GM19455 (cell line): ENCODE measurements around the gene MBOAT2.
A peak's percentile ranks its signal among the peaks of the same experiment; 100 is the strongest.
"Not testable (repeated sequence)": the region's sequence is repeated elsewhere in the genome, so short reads cannot be mapped to it uniquely, and the experiment has no call there.

Experiments used
- ATAC-seq: cut with Tn5 transposase; IDR thresholded peaks from one replicate; pipeline ENCODE4 v1.9.1; 2021; ENCODE audit not compliant: unreplicated experiment

The MBOAT2 gene, protein sequence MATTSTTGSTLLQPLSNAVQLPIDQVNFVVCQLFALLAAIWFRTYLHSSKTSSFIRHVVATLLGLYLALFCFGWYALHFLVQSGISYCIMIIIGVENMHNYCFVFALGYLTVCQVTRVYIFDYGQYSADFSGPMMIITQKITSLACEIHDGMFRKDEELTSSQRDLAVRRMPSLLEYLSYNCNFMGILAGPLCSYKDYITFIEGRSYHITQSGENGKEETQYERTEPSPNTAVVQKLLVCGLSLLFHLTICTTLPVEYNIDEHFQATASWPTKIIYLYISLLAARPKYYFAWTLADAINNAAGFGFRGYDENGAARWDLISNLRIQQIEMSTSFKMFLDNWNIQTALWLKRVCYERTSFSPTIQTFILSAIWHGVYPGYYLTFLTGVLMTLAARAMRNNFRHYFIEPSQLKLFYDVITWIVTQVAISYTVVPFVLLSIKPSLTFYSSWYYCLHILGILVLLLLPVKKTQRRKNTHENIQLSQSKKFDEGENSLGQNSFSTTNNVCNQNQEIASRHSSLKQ

GRCh38 chr2:9003616-9004337 lies at the start of gene MBOAT2:
Gene MBOAT2, minus strand, starts transcription at chr2:9003684. Its CDS starts 70 bp downstream, at chr2:9003614.
- ATAC-seq: peak; percentile 81

DNA sequence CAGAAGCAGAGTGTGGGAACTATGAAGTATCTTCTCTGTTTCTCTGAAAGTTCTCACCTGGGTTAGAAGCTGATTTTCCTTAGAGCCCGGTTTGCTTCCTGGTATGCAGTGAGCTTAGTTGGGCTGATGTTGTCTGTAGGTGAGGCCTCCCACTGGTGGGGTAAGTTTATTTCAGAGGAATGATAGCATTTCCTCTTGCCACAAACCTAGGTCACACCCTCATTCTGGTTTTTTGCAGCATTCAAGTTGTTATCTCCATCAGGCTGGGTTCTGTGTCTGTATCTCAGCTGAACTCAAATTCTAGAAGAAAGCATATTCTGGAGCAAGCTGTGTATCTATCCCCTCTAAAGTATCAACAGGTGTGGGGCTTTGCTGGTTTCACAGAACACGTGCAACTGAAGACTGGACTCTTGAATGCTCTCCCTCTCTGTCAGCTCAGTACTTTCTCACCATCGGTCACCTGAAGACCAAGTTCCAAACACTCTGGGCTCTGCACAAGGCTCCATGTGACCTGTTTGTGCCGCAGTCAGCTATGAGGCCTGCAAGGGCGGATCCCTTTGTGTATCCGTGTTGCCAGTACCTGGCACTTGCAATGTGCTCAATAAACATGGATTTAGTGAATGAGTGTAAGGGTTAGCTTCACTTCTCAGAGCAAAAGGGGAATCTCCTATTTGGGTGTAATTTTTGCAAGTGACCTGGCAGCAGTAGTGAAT lies 49.5 kb upstream of the MBOAT2 start:
- ATAC-seq: no peak

- not testable (repeated sequence) for ATAC-seq
Observed at GRCh38 chr2:9051451-9051850, 48.0 kb upstream of the MBOAT2 start.

DNA sequence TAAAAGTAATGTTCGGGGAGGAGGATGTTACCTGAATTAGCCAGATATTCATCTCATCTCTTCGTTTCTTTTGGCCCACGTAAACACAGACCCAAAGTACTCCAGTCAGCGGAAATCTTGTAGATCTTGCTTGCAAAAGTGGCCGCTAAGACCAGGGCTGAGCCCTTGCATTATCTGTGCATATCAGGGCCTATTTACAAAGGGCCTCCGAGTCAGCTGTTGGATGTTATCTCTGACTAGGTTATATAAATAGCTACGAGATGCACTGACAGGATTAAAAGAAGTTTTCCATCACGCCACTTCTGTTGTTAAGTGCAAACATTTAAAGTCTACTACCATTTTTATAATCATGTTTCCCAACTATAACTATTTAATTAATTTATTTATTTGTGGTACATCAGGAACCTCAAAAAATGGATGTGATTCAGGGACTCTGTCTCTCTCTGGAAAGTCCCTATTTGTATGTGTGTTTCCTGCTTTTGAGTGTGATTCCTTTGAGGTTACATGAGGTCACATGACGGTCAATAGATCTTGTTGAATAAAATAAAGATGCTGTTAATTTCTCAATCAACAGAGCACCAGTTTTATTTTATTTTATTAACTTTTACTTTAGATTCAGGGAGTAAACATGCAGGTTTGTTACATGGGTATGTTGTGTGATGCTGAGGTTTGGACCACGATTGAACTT lies 46.8 kb upstream of the MBOAT2 start:
- ATAC-seq: no peak

DNA sequence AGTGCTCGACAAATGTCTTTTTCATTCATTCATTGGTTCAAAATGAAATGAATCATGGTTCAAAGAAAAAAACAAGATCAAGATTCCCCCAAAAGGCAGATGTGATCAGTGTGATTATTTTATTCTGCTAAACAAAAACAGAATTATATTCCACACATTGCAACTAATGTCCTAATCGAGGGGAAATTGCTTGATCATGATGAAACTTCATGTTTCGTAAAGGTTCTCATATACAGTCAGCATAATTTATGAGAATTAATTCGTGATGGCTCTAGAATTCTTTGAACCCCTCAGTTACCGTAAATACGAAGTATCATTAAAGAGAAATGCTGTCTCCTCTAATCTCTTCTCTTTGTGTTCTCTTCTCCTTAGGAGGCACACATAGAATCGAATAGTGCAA lies 42.1 kb upstream of the MBOAT2 start:
- no peak for ATAC-seq

GRCh38 chr2:9043491-9043890 lies 40.0 kb upstream of the MBOAT2 start:
- not testable (repeated sequence) for ATAC-seq

- ATAC-seq: no peak
Observed at GRCh38 chr2:9037166-9037565, 33.7 kb upstream of the MBOAT2 start.

DNA sequence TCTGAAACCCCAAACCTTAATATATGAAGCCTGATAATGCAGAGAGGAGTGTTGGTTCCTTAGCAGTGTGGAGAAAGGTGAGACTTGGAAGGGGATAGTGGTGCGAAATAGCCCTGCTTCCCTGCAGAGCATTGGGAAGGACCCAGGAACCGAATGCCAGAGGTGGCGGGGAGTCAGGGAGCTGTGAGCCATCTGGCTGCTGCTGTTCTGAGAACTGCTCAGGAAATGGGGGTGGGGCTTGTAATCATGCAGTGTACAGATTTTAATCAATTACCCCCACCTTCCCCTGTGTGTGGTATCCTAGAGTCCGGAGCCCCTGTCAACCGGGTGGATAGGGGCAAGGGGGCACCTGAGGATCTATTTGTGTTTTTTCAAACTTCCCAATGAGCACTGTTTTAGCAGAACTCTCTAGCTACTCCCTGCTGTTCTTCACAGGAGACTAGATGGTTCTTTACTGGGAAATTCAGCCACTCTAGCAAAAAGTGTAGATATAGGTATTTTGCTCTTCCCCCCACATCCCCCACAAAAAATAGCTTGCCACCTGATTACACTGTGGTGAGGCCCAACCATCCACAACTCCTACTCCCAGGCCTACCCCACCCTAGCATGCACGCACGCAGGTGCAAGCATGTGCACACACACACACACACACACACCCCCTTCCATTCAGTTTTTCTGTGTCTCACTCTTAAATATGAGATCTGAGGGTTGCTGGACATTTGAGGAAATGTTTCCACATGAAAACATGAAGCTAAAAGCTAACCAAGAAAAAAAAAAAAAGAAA lies 30.1 kb upstream of the MBOAT2 start:
- ATAC-seq: no peak

- ATAC-seq: no peak
Observed at GRCh38 chr2:9032536-9033255, 29.2 kb upstream of the MBOAT2 start.

- no peak for ATAC-seq
Observed at GRCh38 chr2:9032121-9032520, 28.6 kb upstream of the MBOAT2 start.

GRCh38 chr2:9031246-9031645 lies 27.8 kb upstream of the MBOAT2 start:
- ATAC-seq: no peak

DNA sequence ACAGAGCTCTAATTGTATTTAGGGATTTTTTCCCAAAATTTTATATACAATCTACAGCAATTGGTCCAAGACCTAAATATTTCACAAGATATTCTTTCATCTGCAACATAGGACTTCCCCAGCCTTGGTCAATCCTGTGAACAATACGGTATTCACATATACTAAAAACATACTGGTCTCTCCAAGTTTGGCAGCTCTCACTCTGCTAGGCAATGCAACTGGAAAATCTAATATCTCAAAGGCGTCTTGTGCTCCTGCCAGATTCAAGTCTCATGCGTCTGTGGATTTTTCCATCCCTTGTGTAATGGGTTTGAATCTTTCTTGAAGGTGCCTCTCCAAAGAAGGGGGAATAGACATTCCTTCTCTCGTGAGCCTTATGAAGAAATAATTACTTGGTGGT lies 27.4 kb upstream of the MBOAT2 start:
- no peak for ATAC-seq

- no peak for ATAC-seq
Observed at GRCh38 chr2:9030190-9030589, 26.7 kb upstream of the MBOAT2 start.

DNA sequence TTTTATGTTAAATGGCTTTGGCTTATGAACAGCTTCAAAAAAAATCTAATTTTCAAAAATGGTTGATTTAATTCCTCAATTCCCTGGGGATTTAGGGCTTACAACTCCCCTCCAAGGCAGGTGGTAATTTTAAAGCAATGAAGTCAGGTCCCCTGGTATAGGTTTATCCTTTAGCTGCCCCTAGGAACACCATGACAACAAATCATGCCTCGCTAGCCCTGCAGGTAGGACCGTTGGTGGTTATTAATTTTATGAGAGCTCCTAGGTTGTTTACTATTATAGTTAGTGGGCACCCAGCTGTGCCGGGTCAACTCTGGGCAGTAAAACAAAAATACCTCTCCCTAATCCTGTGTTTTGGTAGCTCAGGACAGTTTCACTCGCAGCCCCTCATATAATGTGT lies 26.2 kb upstream of the MBOAT2 start:
- ATAC-seq: no peak

DNA sequence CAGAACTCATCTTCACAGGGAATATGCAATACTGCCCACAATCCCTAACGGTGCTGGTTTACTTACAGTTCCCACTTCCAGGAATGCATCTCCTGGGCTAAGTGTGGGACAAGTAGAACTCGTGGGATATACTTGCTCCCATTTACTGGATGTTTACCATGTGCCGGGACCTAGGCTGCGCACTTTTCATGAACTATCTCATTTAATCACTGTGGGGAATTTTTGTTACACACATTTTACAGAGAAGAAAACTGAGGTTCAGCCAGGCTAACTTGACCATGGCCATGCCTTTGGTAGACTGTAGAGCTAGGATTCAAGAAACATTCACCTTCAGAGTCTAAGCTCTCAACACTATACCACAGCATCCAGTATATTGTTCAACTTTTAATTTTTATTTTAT lies 24.4 kb upstream of the MBOAT2 start:
- no peak for ATAC-seq

DNA sequence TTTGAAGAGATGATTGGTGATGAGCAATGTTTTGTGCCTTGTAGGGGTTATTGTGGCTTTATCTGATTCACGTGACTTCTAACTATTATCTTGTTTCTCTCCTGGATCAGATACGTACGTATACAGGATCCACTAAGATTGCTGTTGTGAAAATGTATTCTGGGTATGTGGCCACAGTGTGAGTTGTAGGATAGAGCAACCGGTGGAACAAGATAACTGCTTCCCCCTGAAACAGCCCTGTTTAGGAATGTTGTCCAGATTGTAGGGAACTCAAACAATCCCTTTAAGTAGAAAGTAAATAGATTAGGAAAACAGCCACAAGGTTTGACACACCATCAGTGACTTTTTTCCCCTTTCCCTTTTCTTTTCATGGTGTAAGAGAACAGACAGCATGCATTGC lies 22.3 kb upstream of the MBOAT2 start:
- no peak for ATAC-seq

DNA sequence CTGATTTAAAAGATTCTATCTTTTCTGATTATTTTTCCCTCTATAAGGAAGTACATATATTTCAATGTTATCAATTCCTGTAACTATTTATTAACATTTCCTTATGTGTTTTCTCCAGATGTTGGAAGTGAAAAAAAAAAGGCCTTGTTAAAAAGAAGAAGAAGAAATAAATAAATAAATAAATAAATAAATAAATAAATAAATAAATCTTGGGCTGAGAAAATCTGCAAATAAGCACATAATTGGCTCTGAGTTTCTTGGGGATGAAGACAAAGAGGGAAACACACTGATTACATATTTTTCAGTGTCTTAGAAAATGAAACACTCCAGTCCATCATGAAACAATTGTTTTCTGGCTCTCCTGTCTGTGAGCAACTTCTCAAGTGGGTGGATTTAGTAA lies 21.1 kb upstream of the MBOAT2 start:
- no peak for ATAC-seq

- no peak for ATAC-seq
Observed at GRCh38 chr2:9021563-9022211, 18.2 kb upstream of the MBOAT2 start.

DNA sequence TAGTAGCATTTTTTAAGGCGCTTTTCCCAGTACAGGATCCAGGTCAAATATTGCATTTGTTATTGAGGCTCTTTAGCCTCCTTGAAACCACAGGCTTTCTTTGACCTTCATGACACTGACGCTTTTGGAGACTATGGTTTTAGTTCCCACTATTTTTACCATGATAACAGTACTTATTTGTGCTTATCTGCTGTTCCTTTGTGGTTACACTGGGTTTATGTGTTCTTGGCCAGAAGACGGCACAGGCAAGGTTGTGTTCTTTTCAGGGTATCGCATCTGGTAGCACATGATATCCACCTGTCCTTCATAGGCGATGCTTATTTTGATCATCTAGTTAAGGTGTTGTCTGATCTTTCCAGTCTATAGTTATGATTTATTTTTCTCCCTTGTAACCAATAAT lies 16.8 kb upstream of the MBOAT2 start:
- no peak for ATAC-seq
